SK-N-SH (cell line): ENCODE results near the gene CHCHD1. TPM values are rescaled to one million over a fixed set of nuclear protein-coding genes. Genes with fewer than 3 reads are reported as not detected.

Experiments
- CTCF ChIA-PET: fragments of 300-600, 350-600 bp; formaldehyde crosslinking; extraction: SDS; loops from one replicate; lab custom pipeline; 2021; lab: Yijun Ruan, JAX
- POLR2A ChIA-PET: fragments of 350-600 bp; sonication (Branson Sonifier 250); formaldehyde crosslinking; extraction: SDS; loops from one replicate; lab custom pipeline; 2020; ENCODE audit warnings: antibody characterized with exemption, inconsistent platforms; lab: Yijun Ruan, JAX
- DNase-seq: peaks from one replicate; pipeline ENCODE4 v3.0.0; 2012
- H2AFZ ChIP-seq: fragments of 200-600 bp; sonication (generic); 2 replicates; pipeline ENCODE4 v1.8.1; 2016; ENCODE audit warnings: antibody characterized with exemption, mild to moderate bottlenecking, low read depth
- H3F3A ChIP-seq: fragments of 200-600 bp; sonication (generic); replicated peaks from 2 replicates; pipeline ENCODE3; 2016; ENCODE audit warnings: antibody characterized with exemption, mild to moderate bottlenecking; ENCODE audit not compliant: insufficient read depth
- H3K27ac ChIP-seq, 2 experiments: fragments of 200-500 bp in 1 of 2; fragments of 200-600 bp in 1 of 2; sonication (Bioruptor generic) in 1 of 2; sonication (generic), shearing (Covaris generic) in 1 of 2; 2 replicates each; pipeline versions ENCODE4 v1.5.1 to v1.6.1; 2014 to 2016; ENCODE audit warnings: low read depth in 2 of 2, inconsistent platforms in 1 of 2, low read length in 1 of 2, mild to moderate bottlenecking in 1 of 2, mixed read lengths in 1 of 2
- H3K27me3 ChIP-seq: fragments of 200-600 bp; sonication (generic), shearing (Covaris generic); 2 replicates; pipeline ENCODE4 v1.6.1; 2016; ENCODE audit warnings: mixed run types; ENCODE audit not compliant: insufficient read depth
- H3K36me3 ChIP-seq, 2 experiments: fragments of 200-500 bp in 1 of 2; fragments of 200-600 bp in 1 of 2; sonication (Bioruptor generic) in 1 of 2; sonication (generic) in 1 of 2; replicated peaks in 1 of 2; 2 replicates each; pipeline versions ENCODE3 to v1.5.1; 2014 to 2016; ENCODE audit warnings: low read length in 1 of 2, mild to moderate bottlenecking in 1 of 2; ENCODE audit not compliant: insufficient read depth in 2 of 2, control insufficient read depth in 1 of 2
- H3K4me1 ChIP-seq, 2 experiments: fragments of 200-500 bp in 1 of 2; fragments of 200-600 bp in 1 of 2; sonication (Bioruptor generic) in 1 of 2; sonication (generic), shearing (Covaris generic) in 1 of 2; 2 replicates each; pipeline versions ENCODE4 v1.5.1 to v1.6.1; 2014 to 2016; ENCODE audit warnings: low read depth in 1 of 2, low read length in 1 of 2, mixed run types in 1 of 2; ENCODE audit not compliant: insufficient read depth in 2 of 2, control insufficient read depth in 1 of 2
- H3K4me2 ChIP-seq: fragments of 200-600 bp; sonication (generic), shearing (Covaris generic); 2 replicates; pipeline ENCODE4 v1.6.1; 2017; ENCODE audit warnings: mixed run types
- H3K4me3 ChIP-seq, 2 experiments: fragments of 200-500 bp in 1 of 2; fragments of 200-600 bp in 1 of 2; sonication (Bioruptor generic) in 1 of 2; sonication (generic), shearing (Covaris generic) in 1 of 2; 2 replicates each; pipeline versions ENCODE4 v1.5.1 to v1.8.1; 2014 to 2016; ENCODE audit warnings: low read depth in 2 of 2, inconsistent platforms in 1 of 2, low read length in 1 of 2, mild to moderate bottlenecking in 1 of 2, mixed read lengths in 1 of 2, moderate library complexity in 1 of 2
- H3K79me2 ChIP-seq: fragments of 200-600 bp; sonication (generic); 2 replicates; pipeline ENCODE4 v1.8.1; 2017; ENCODE audit warnings: mild to moderate bottlenecking; ENCODE audit not compliant: insufficient read depth
- H3K9ac ChIP-seq: fragments of 200-600 bp; sonication (generic); 2 replicates; pipeline ENCODE4 v1.6.1; 2017; ENCODE audit warnings: mixed run types
- H3K9me2 ChIP-seq: fragments of 200-600 bp; sonication (generic); 2 replicates; pipeline ENCODE4 v1.6.1; 2017; ENCODE audit warnings: mixed run types
- H3K9me3 ChIP-seq: fragments of 200-600 bp; sonication (generic); 2 replicates; pipeline ENCODE4 v1.6.1; 2017; ENCODE audit warnings: mixed run types, mild to moderate bottlenecking, moderate library complexity
- H4K20me1 ChIP-seq: fragments of 200-600 bp; sonication (generic); 2 replicates; pipeline ENCODE4 v1.6.1; 2017; ENCODE audit warnings: mild to moderate bottlenecking, mixed run types; ENCODE audit not compliant: insufficient read depth
- FOXJ3 ChIP-seq: sonication (generic); formaldehyde crosslinking; IDR thresholded peaks from 2 replicates; pipeline ENCODE4 v1.5.1; 2020; ENCODE audit warnings: mild to moderate bottlenecking, missing genetic modification reagents
- FOXM1 ChIP-seq: IDR thresholded peaks from 2 replicates; pipeline ENCODE4 v1.4.0; 2012; ENCODE audit warnings: low read depth, mild to moderate bottlenecking
- GABPA ChIP-seq: IDR thresholded peaks from 2 replicates; pipeline ENCODE4 v1.4.0; 2012; ENCODE audit warnings: low read depth, mild to moderate bottlenecking
- GATA2 ChIP-seq: sonication (generic); formaldehyde crosslinking; IDR thresholded peaks from 2 replicates; pipeline ENCODE4 v1.5.0; 2020; ENCODE audit warnings: mild to moderate bottlenecking, missing genetic modification reagents
- JUND ChIP-seq: IDR thresholded peaks from 2 replicates; pipeline ENCODE4 v1.4.0; 2012
- MXI1 ChIP-seq: IDR thresholded peaks from 2 replicates; pipeline ENCODE4 v1.6.1; 2012; ENCODE audit warnings: mild to moderate bottlenecking, low read depth, low read length, improper control_type of control experiment
- NRF1 ChIP-seq: IDR thresholded peaks from 2 replicates; pipeline ENCODE4 v1.6.1; 2012; ENCODE audit warnings: low read depth, mild to moderate bottlenecking, low read length
- POLR2AphosphoS5 ChIP-seq: IDR thresholded peaks from 2 replicates; pipeline ENCODE4 v1.6.1; 2012; ENCODE audit warnings: low read depth, low read length
- RAD21 ChIP-seq: IDR thresholded peaks from 2 replicates; pipeline ENCODE4 v1.6.1; 2012; ENCODE audit warnings: mild to moderate bottlenecking, low read length
- RCOR1 ChIP-seq: fragments of 150-350 bp; IDR thresholded peaks from 2 replicates; pipeline ENCODE4 v1.6.1; 2017; ENCODE audit warnings: antibody characterized with exemption, low read length
- SIN3A ChIP-seq: IDR thresholded peaks from 2 replicates; pipeline ENCODE4 v1.6.1; 2012; ENCODE audit warnings: low read depth, mild to moderate bottlenecking, low read length, moderate library complexity, borderline replicate concordance
- SMC3 ChIP-seq: IDR thresholded peaks from 2 replicates; pipeline ENCODE4 v1.6.1; 2012; ENCODE audit warnings: low read depth, low read length, improper control_type of control experiment
- TAF1 ChIP-seq: IDR thresholded peaks from 2 replicates; pipeline ENCODE4 v1.6.1; 2012; ENCODE audit warnings: low read depth, mild to moderate bottlenecking, low read length, moderate library complexity, borderline replicate concordance
- TCF12 ChIP-seq: IDR thresholded peaks from 2 replicates; pipeline ENCODE4 v1.4.0; 2012
- TEAD4 ChIP-seq: IDR thresholded peaks from 2 replicates; pipeline ENCODE4 v1.4.0; 2012; ENCODE audit warnings: mild to moderate bottlenecking, borderline replicate concordance; ENCODE audit not compliant: insufficient read depth
- WGBS: methylation state at CpG from one replicate; pipeline ENCODE4 v1.1.6; 2017; ENCODE audit warnings: low lambda C conversion rate; 5-methylcytosine and 5-hydroxymethylcytosine counted together
- polyA plus RNA-seq, 3 experiments: library from polyadenylated mRNA; depleted of rRNA; stranded (reverse); fragments of >200 nt; gene quantifications; 2 replicates each; pipeline ENCODE4 v1.2.3, GENCODE V29; 2012
- TF ChIP-seq, protein P1 (sequence below): fragments of 150-350 bp; IDR thresholded peaks from 2 replicates; pipeline ENCODE4 v1.6.1; 2017; ENCODE audit warnings: antibody characterized with exemption, low read length, low read depth, borderline replicate concordance
- TF ChIP-seq, protein P2 (sequence below): fragments of 200-600 bp; sonication (generic); IDR thresholded peaks from 2 replicates; pipeline ENCODE4 v1.6.1; 2017; ENCODE audit warnings: antibody characterized with exemption, mild to moderate bottlenecking, moderate library complexity
- TF ChIP-seq, protein P3 (sequence below): IDR thresholded peaks from 2 replicates; pipeline ENCODE4 v1.4.0; 2012; ENCODE audit warnings: low read depth

CHCHD1 gene
- polyA plus RNA-seq, 1 of the 3 experiments (the other 2 are of a cell fraction): 60.9 TPM

DNA sequence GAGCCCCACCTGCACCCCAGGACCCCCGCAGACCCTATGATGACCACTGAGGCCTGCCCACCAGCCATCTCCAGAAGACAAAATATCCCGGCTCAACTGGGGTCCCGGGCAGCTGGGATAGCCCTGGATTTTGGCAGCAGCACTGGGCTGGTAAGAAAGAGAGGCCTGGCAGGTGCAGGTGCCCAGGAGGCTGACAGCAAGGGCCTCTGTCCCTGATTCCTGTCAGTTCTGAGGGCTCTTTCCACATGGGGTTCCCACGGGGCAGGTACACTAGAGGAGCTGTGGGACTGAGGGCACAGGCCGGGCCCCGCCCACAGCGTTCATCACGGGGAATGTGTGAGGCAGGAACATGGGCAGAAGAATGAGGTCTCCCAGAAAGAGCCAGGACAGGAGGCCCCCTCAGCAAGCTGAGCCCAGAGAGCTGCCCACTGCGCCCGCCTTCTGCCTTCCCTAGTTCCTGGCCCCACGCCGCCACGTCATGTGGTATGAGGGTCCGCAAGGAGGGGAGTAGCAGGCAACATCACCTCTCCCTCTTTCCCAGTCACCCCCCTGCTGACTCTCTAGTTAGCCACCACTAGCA lies 42.4 kb downstream of the CHCHD1 start:
- Histone ChIP-seq H3K27ac (no peak overlapping the region), H3K79me2 (no peaks in the 10 kb centered on the region), H3K36me3 (peaks cover 14 to 41% of the 10 kb centered on the region in 2 experiments), H3K9me3 (no peaks in the 10 kb centered on the region), H3K27me3 (no peaks in the 10 kb centered on the region), H3K9ac (no peak overlapping the region), H2AFZ (no peak overlapping the region), H3K4me2 (no peak overlapping the region), H3K4me1 (no peaks in the 10 kb centered on the region), H3K9me2 (no peaks in the 10 kb centered on the region), H3K4me3 (no peak overlapping the region), H3F3A (no peaks in the 10 kb centered on the region), H4K20me1 (no peaks in the 10 kb centered on the region)
- 98% methylated on average over 10 of the region's 14 CpGs for WGBS
- ChIA-PET CTCF (interaction anchor here (2.3 kb wide), 1 partner anchor 55 kb away, joined by 7 read pairs; no protein-coding TSS in a partner anchor), POLR2A (no interaction called here)
- TF ChIP-seq, protein P1, sequence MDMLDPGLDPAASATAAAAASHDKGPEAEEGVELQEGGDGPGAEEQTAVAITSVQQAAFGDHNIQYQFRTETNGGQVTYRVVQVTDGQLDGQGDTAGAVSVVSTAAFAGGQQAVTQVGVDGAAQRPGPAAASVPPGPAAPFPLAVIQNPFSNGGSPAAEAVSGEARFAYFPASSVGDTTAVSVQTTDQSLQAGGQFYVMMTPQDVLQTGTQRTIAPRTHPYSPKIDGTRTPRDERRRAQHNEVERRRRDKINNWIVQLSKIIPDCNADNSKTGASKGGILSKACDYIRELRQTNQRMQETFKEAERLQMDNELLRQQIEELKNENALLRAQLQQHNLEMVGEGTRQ: no peak
- TF ChIP-seq GATA2 (CRISPR knock-in tag) (no peak), TAF1 (no peak), NRF1 (no peak), TEAD4 (no peak), MXI1 (no peak), TCF12 (no peak)
- TF ChIP-seq, protein P2, sequence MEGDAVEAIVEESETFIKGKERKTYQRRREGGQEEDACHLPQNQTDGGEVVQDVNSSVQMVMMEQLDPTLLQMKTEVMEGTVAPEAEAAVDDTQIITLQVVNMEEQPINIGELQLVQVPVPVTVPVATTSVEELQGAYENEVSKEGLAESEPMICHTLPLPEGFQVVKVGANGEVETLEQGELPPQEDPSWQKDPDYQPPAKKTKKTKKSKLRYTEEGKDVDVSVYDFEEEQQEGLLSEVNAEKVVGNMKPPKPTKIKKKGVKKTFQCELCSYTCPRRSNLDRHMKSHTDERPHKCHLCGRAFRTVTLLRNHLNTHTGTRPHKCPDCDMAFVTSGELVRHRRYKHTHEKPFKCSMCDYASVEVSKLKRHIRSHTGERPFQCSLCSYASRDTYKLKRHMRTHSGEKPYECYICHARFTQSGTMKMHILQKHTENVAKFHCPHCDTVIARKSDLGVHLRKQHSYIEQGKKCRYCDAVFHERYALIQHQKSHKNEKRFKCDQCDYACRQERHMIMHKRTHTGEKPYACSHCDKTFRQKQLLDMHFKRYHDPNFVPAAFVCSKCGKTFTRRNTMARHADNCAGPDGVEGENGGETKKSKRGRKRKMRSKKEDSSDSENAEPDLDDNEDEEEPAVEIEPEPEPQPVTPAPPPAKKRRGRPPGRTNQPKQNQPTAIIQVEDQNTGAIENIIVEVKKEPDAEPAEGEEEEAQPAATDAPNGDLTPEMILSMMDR: no peak
- no peak for DNase-seq

DNA sequence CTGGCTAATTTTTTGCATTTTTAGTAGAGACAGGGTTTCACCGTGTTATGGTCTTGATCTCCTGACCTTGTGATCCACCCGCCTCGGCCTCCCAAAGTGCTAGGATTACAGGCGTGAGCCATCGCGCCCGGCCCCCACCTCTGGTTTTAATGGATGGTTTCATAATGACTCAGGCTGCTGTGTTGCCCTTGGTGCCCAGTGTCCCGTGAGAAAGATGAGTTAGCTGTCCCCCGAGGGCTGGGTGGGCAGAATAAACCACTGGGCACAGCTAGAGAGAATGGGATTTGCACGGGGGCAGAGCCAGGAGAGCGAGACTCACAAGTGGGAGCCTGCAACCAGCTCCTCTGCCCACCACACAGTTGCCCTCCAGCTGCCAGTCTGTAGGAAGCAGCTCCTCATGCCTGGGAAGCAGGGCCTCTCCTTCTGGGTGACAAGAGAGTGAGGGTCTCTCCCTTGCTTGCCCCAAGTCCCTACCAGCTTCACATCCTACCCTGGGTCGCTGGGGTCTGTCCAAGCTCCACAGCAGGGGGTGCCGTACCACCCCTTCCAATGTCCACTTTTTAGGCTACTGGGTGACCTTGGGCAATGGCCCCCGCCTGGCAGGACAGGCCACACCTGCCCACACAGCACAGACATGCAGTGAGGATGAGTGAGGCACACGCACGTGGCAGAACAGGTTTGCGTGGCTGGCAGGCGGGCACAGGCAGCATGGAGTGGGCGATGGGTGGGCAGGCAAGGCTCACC lies 45.7 kb downstream of the CHCHD1 start:
- H2AFZ ChIP-seq: no peak overlapping the region
- H3F3A ChIP-seq: no peaks in the 10 kb centered on the region
- H3K79me2 ChIP-seq: no peaks in the 10 kb centered on the region
- no peaks in the 10 kb centered on the region for H3K9me2 ChIP-seq
- H3K9ac ChIP-seq: no peak overlapping the region
- H3K27me3 ChIP-seq: no peaks in the 10 kb centered on the region
- H3K27ac ChIP-seq: no peak overlapping the region
- no peaks in the 10 kb centered on the region for H3K9me3 ChIP-seq
- TF ChIP-seq, protein P3, sequence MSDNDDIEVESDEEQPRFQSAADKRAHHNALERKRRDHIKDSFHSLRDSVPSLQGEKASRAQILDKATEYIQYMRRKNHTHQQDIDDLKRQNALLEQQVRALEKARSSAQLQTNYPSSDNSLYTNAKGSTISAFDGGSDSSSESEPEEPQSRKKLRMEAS: no peak
- TF ChIP-seq GABPA: no peak
- TF ChIP-seq POLR2AphosphoS5: no peak
- TF ChIP-seq JUND: no peak
- TF ChIP-seq RCOR1: no peak
- TF ChIP-seq SIN3A: no peak
- no peak for TF ChIP-seq TEAD4
- TF ChIP-seq, protein P2: no peak
- no peak for TF ChIP-seq TCF12
- TF ChIP-seq RAD21: no peak
- no peak for TF ChIP-seq SMC3
- no peak for TF ChIP-seq FOXM1
- TF ChIP-seq FOXJ3 (CRISPR knock-in tag): no peak
- TF ChIP-seq, protein P1: no peak
- H3K36me3 ChIP-seq: peaks cover 13 to 38% of the 10 kb centered on the region in 2 experiments
- no peak overlapping the region for H3K4me3 ChIP-seq
- no peaks in the 10 kb centered on the region for H4K20me1 ChIP-seq
- H3K4me2 ChIP-seq: no peak overlapping the region
- DNase-seq: no peak
- H3K4me1 ChIP-seq: no peaks in the 10 kb centered on the region
- 90% methylated on average over 16 of the region's 19 CpGs for WGBS
- ChIA-PET POLR2A (no interaction called here), CTCF (interaction anchor here (1.2 to 1.8 kb wide), 2 partner anchors 9 to 22 kb away, joined by 4 read pairs; no protein-coding TSS in a partner anchor)
